GM12874 (cell line): ENCODE results near the gene ADGRG6.

Experiments used
- CTCF ChIP-seq: IDR thresholded peaks from 2 replicates; pipeline ENCODE4 v1.5.1; 2011; ENCODE audit warnings: low read depth, mild to moderate bottlenecking, control low read depth, low read length, moderate library complexity; ENCODE audit not compliant: insufficient read depth

The ADGRG6 gene

GRCh38 chr6:142301651-142302391 lies at the start of gene ADGRG6:
Gene ADGRG6 (plus strand): TSS chr6:142302007. CDS start chr6:142302330, 323 bp downstream.
- no peak for TF ChIP-seq CTCF

- no peak for TF ChIP-seq CTCF
Measured at GRCh38 chr6:142254513-142254912, 47.3 kb upstream of the ADGRG6 start.

- TF ChIP-seq CTCF: no peak
Measured at GRCh38 chr6:142255785-142256184, 46.0 kb upstream of the ADGRG6 start.

- no peak for TF ChIP-seq CTCF
Measured at GRCh38 chr6:142258305-142258704, 43.5 kb upstream of the ADGRG6 start.

GRCh38 chr6:142258757-142259156 lies 43.0 kb upstream of the ADGRG6 start:
- TF ChIP-seq CTCF: no peak

- TF ChIP-seq CTCF: no peak
Measured at GRCh38 chr6:142260748-142261147, 41.1 kb upstream of the ADGRG6 start.

- no peak for TF ChIP-seq CTCF
Measured at GRCh38 chr6:142262231-142262630, 39.6 kb upstream of the ADGRG6 start.
